ENCODE data around the gene DLX3. TPM values are rescaled to one million over a fixed set of nuclear protein-coding genes. Genes with fewer than 3 reads are reported as not detected.

DLX3 gene
- polyA plus RNA-seq, 3 donors: not detected

- no peak overlapping the region for H3K4me3 ChIP-seq (replicated peaks in 1 of 3; ENCODE audit: low read depth in 2 of 3, low read length in 3 of 3)
- H2AFZ ChIP-seq (ENCODE audit: insufficient read depth, low read depth, low read length, poor library complexity, severe bottlenecking): no peak overlapping the region
- no peak overlapping the region for H3K27ac Mint-ChIP-seq
- WGBS (ENCODE audit: insufficient coverage): 90% methylated on average over 9 of the region's 11 CpGs
- no peaks in the 10 kb centered on the region for H3K79me2 ChIP-seq (ENCODE audit: insufficient read depth, low read length)
- no peaks in the 10 kb centered on the region for H3K4me1 Mint-ChIP-seq
- H3K4me2 ChIP-seq (replicated peaks; ENCODE audit: extremely low read depth, low read length, poor library complexity, severe bottlenecking): no peak overlapping the region
- H3K9me3 ChIP-seq (replicated peaks in 1 of 2; ENCODE audit: control insufficient read depth in 1 of 2, insufficient read depth in 1 of 2, low read length in 2 of 2): no peaks in the 10 kb centered on the region
- no peak for DNase-seq
- no peaks in the 10 kb centered on the region for H3K36me3 Mint-ChIP-seq
- no peaks in the 10 kb centered on the region for H3K4me1 ChIP-seq (ENCODE audit: control insufficient read depth in 1 of 2, insufficient read depth in 2 of 2, low read length in 2 of 2)
- no peak overlapping the region for H3K9ac ChIP-seq (ENCODE audit: insufficient read depth, low read length, poor library complexity, severe bottlenecking)
- no peak for TF ChIP-seq CTCF (IDR thresholded peaks at IDR 0.05)
- peaks cover 0 to 6% (median 0%) of the 10 kb centered on the region in 7 donors for H3K9me3 Mint-ChIP-seq
- no peak overlapping the region for H3K4me3 Mint-ChIP-seq
- no peaks in the 10 kb centered on the region for H3K36me3 ChIP-seq (replicated peaks in 1 of 2; ENCODE audit: control insufficient read depth in 1 of 2, insufficient read depth in 2 of 2, low read length in 2 of 2)
- intact Hi-C loops (cut with micrococcal nuclease): no loop called here
- peaks cover 66 to 73% (median 72%) of the 10 kb centered on the region in 3 donors for H3K27me3 Mint-ChIP-seq (ENCODE audit: low read depth in 3 of 3)
- peaks cover 0 to 59% of the 10 kb centered on the region in 2 donors for H3K27me3 ChIP-seq (ENCODE audit: control insufficient read depth in 2 of 2, insufficient read depth in 2 of 2, low read length in 2 of 2)
- H4K20me1 ChIP-seq (ENCODE audit: insufficient read depth, low read length): no peaks in the 10 kb centered on the region
- H3K27ac ChIP-seq (ENCODE audit: low read depth in 1 of 2, low read length in 2 of 2): no peak overlapping the region
These were observed 48.0 kb downstream of the DLX3 start for GRCh38 chr17:49946964-49947584.

GRCh38 chr17:49946208-49946607 lies 48.8 kb downstream of the DLX3 start:
- TF ChIP-seq CTCF (IDR thresholded peaks at IDR 0.05): no peak
- WGBS (ENCODE audit: insufficient coverage): 75% methylated on average over 8 of the region's 8 CpGs
- no peaks in the 10 kb centered on the region for H3K36me3 ChIP-seq (replicated peaks in 1 of 2; ENCODE audit: control insufficient read depth in 1 of 2, insufficient read depth in 2 of 2, low read length in 2 of 2)
- no peak overlapping the region for H3K27ac Mint-ChIP-seq
- H3K9ac ChIP-seq (ENCODE audit: insufficient read depth, low read length, poor library complexity, severe bottlenecking): no peak overlapping the region
- intact Hi-C loops (cut with micrococcal nuclease): no loop called here
- no peak overlapping the region for H3K4me3 Mint-ChIP-seq
- H3K4me1 Mint-ChIP-seq: no peaks in the 10 kb centered on the region
- H3K9me3 Mint-ChIP-seq: peaks cover 0 to 6% (median 0%) of the 10 kb centered on the region in 7 donors
- H3K9me3 ChIP-seq (replicated peaks in 1 of 2; ENCODE audit: control insufficient read depth in 1 of 2, insufficient read depth in 1 of 2, low read length in 2 of 2): no peaks in the 10 kb centered on the region
- no peaks in the 10 kb centered on the region for H4K20me1 ChIP-seq (ENCODE audit: insufficient read depth, low read length)
- H3K27me3 ChIP-seq (ENCODE audit: control insufficient read depth in 2 of 2, insufficient read depth in 2 of 2, low read length in 2 of 2): peaks cover 0 to 55% of the 10 kb centered on the region in 2 donors
- H3K4me3 ChIP-seq (replicated peaks in 1 of 3; ENCODE audit: low read depth in 2 of 3, low read length in 3 of 3): no peak overlapping the region
- no peak for DNase-seq
- no peaks in the 10 kb centered on the region for H3K79me2 ChIP-seq (ENCODE audit: insufficient read depth, low read length)
- H3K27ac ChIP-seq (ENCODE audit: low read depth in 1 of 2, low read length in 2 of 2): no peak overlapping the region
- H3K36me3 Mint-ChIP-seq: no peaks in the 10 kb centered on the region
- H2AFZ ChIP-seq (ENCODE audit: insufficient read depth, low read depth, low read length, poor library complexity, severe bottlenecking): no peak overlapping the region
- no peak overlapping the region for H3K4me2 ChIP-seq (replicated peaks; ENCODE audit: extremely low read depth, low read length, poor library complexity, severe bottlenecking)
- H3K4me1 ChIP-seq (ENCODE audit: control insufficient read depth in 1 of 2, insufficient read depth in 2 of 2, low read length in 2 of 2): no peaks in the 10 kb centered on the region
- H3K27me3 Mint-ChIP-seq (ENCODE audit: low read depth in 3 of 3): peaks cover 64 to 70% (median 69%) of the 10 kb centered on the region in 3 donors
